Measurements from ENCODE around the gene LPCAT1.

Gene LPCAT1

DNA sequence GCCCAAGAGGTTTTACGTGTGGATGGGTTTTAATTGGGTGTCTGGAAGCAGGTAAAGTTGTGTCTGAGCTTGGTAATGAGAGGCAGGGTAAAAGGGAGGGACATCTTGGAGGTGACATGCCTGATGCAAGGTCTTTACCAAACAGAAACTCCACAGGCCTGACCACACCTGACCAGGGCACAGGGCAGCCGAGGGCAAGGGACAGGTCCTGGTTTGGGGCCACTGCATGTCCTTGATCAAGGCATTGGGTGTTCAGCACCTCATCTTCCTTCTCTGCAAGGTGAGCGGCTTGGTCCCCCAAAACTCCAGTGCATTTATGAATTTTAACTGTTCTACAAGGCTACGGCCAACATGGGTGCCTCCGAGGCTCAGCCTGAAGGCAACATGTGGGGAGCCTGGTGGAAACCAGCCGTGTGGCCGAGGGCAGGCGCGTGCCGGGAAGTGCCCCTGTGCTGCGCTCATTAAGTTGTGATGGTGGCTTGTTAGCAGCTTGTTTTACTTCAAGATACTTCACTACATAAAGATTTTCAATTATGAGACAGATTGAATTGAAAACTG lies 30.7 kb upstream of the LPCAT1 start:
- no peak for DNase-seq (ENCODE audit: low read depth)

DNA sequence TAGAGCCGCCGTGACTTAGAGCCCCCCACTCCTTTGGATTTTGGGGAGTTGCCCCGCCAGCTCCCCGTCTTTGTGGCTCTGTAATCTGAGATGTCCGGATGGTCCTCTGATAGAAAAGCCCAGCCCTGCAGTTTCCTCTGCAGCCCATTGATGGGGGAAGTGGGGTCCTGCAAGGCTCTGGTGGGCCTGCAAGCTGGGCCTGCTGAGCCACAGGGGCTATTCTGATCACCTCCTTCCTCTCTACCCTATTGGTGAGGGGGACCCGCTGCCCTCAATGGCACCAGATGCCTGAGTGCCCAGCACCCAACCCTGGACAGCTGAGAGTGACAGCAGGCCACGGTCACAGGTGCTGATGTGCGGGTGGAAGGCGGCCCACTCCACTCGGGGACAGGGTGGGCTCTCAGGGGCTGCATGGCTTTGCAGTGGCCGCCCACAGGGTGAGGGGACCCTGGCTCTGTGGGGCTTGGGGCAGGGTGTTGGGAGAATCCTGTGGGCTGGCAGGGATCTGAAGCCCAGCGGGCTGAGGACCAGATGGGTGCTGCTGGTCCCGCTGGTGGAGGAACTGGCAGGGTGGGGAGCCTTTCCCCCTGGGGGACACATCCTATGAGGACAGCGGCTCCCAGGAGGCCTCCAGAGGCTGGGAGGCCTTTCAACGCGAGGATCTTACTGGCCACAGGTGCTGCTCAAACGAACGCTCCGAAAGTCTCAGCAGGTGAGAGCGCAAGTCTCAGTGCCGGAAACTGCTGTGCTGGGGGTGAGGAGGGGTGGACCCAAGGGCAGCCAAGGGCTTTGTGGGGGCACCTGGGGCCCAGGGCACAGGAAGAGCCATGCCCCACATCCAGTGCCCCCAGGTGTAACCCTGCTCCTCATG lies 30.0 kb upstream of the LPCAT1 start:
- DNase-seq (ENCODE audit: low read depth), result no peak

DNA sequence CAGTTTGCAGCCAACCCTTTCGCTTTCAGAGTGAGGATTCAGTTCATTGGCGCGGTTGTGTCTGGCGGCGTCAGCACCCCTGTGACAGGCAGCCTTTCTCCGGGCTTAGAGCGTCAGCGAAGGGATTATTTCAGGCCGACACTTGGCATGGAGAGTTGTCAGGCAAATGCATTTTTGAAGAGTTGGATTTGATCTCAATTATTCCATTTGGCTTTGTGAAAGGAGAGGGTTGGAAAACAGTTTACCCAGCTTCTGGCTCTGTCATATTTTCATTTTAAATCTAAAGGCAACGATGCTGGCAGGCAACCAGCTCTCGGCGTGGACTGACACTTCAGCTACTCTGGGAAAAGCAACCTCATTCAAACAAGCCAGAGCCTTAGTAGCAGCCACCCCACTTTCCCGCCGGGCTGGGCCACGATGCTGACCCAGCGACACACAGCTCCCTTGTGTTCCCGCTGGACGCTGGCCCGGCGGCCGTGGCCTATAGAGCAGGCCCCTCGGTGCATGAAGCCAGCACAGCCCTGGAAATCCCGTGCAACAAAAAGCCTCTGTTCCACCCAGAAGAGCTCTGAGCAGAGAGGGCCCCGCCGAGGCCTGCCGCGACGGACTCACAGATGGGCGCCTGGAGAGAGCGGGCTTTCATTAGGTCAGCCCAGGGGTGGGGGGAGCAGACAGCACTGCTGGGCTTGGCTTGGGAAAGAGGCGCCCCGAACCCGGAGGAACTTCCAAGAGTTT lies 28.9 kb upstream of the LPCAT1 start:
- no peak for DNase-seq (ENCODE audit: low read depth)

DNA sequence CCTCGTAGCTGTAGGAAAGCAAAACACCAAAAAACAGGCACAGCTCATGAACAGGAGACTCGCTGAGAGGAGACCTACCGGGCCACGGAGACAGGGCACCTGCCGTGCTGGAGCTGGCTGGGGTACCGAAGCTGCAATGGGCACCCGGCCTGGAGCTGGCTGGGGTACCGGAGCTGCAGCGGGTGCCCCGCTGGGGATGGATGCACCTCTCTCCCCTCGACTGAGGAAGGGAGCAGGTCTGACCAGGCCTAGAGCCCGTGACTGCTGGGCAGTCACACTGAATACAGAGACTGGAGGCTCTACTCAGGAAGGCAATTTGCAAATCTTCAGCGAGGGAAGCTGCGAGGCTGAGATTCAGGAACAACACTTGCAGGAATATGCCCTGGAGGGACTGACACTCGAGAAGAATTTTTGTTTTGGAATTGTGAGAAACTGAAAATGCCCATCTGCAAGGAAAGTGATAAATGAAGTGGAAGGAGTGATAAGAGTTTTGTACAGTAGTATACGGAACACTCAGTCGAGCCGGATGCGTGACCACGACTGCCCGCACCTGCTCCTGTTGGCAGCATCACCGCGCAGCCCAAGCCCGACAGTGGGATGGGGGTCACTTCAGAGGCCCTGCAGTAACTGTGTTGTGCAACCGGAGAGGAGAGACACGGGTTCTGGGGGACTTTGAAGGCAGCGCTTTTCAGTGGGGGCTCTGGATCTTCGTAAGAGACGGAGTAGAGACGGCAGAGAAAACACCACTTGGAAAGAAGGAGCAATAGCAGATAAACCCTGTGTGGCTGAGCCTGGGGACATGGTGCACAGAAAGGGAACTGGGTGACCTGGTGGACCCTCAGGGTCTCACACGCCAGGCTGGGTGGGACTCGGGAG lies 27.9 kb upstream of the LPCAT1 start:
- no peak for DNase-seq (ENCODE audit: low read depth)

DNA sequence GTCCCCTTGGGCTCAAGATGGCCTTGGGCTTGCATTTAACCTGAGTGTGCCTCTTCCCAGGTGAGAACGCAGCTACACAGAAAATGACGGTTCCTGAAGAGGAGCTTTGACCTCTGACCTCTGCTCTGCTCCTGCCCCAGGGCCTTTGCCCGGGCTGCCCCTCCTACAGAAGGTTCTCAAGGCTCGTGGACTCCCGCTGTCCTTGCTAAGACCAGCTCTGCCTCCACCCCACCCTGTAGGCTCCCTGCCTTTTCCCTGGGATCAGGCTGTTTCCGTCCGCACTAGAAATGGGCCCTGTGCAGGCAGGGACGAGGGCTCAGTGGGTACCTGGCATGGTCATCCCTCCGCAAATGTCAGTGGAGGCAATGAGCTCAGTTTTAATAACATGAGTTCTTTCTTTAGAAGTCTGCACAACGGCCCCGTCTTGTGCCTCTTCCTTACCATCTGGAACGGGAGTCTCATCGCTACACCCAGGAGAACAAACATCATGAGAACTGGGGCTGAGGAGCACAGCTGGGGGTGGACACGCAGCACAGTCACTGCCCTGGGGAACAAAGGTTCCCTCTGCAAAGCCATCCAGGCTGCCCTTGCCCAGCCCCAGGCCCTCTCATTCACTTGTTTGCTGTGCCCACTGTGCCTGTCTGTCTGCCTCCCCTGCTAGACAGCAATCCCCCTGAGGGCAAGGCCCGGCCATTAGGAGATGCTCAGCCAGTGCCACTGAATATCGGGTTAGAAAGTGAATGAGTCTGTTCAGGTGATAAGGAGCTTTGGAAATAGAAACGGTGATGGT lies 26.7 kb upstream of the LPCAT1 start:
- no peak for DNase-seq (ENCODE audit: low read depth)

DNA sequence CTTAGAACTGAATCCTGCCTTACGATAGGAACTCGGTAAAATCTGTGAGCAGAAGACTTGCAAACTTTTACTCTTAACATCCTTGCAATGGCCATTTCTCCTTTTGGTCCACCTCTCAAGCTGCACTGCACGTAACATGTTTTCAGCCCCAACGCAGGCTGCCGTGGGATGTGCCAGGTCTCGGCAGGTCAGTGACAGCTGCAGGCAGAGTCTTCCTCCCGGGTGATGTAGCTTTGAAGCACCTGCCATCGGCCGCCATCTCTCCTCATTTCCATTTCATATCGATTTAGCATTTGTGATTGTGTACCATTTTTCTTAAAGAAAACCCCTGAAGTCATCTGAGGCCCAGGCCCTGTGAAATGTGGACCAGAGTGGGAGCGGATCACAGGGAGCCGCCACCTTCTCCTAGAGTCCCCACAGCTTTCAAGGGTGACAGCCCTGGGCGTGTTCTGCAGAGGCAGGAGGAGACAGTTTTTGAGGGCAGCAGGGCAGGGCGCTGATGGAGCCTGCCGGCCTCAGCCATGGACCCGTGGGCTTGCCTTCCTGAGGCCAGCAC lies 25.8 kb upstream of the LPCAT1 start:
- DNase-seq (ENCODE audit: low read depth), result no peak

DNA sequence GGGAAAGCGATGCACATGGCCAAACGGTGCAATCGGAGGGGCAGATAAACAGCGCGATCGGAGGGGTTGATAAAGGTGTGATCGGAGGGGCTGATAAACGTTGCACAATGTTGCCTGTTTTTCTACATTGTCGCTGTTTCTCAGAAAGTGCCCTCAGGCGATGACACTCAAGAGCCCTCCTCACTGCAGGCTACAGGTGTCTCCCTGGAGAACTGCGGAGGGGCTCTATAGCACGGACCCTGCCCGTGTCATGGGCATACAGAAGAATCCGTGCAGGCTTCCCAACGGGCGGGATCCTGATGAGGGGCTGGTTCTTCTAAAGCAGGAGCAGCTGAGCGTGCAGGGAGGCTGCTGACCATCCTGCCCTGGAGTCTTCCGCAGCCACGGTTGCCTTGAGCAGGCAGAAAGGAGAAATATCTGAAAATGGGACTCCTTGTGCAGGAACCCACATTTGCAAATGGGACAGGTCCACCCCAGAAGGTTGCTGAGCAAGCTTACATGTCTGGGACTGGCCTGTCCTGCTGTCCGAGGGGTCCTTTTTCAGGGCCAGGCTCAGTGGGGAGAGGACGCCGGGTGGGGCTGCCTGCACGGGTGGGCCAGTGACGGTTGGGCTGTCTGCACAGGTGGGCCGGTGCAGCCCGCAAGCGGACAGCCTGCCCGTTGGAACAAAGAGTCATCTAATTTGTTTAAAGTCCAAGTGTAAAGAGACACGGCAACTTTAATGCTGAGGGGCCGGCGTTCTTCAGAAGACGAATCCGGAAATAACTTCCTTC lies 25.1 kb upstream of the LPCAT1 start:
- DNase-seq (ENCODE audit: low read depth), result no peak

DNA sequence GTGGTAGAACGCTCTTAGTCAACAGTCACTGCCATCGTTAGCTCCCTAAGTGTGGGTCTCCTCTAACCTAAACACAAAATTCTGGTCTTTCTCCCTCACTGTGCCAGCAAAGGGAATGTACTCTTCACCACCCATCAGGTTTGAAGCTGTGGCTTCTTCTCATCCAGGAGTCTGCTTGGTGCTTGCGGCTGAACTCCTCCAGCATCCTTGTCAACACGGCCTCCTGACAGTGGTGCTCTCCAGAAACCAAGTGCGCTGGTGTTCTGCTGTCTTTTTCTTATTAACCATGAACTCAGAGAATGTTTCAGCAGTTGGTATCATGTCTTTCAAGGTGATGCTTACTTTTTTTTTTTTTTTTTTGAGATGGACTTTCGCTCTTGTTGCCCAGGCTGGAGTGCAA lies 23.9 kb upstream of the LPCAT1 start:
- no peak for DNase-seq (ENCODE audit: low read depth)

DNA sequence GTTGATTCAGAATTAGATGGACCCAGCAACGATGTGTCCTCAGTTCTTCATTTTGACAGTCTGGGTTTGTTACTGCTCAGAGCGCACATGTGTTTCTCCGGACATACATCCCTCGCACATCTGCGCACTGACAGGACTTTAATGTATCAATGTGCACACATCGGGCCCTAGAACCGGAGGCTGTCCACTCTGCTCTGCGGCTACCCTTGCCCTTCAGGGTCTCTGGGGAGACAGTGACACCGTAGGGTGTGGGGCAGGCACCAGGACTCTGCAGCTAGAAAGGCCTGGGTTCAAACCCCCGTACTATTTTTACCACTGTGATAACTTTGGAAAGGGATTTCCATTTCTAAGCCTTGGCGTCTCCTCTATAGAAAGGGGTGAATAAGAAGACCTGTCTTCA lies 23.5 kb upstream of the LPCAT1 start:
- no peak for DNase-seq (ENCODE audit: low read depth)

DNA sequence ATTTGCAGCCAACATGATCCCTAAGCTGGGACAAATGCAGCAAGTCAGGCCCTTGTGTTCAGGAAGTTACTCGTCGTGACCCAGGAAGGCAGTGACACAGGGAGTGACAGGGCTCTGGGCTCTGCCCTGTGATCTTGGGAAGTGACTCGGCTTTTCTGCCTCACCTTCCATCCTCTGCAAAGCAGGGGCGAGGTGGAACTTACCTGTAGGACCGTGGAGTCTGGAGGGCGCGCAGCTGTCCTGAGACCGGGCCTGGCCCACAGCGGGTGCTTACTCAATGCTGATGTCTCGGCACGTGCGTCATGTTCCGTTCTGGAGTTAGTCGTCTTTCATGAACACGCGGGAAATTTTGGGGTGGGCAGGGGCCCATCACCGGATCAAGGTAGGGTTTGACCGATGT lies 22.8 kb upstream of the LPCAT1 start:
- no peak for DNase-seq (ENCODE audit: low read depth)

DNA sequence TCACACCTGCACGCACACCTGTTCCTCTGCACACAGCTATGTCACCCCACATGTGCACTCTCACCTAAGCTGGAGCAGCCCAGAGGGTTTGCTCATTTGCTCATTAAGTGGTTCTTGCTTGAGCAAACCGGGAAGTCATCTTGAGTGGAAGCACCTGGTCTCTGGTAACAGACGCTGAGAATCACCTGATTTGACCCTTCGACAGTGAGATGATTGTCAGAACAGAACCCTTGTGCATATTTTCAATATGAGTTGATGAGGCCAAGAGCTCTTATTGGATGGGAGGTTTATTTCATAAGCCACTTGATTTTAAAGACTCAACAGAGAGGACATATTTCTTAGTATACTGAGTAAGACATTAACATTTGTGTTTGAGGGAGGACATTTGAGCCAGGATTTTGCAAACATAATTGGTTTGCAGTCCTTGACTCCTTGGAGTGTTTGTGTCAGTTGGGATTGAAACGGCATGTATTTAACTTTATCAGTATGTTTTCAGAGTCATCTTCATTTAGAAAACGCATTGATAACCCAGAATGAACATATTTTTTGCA lies 22.1 kb upstream of the LPCAT1 start:
- no peak for DNase-seq (ENCODE audit: low read depth)

DNA sequence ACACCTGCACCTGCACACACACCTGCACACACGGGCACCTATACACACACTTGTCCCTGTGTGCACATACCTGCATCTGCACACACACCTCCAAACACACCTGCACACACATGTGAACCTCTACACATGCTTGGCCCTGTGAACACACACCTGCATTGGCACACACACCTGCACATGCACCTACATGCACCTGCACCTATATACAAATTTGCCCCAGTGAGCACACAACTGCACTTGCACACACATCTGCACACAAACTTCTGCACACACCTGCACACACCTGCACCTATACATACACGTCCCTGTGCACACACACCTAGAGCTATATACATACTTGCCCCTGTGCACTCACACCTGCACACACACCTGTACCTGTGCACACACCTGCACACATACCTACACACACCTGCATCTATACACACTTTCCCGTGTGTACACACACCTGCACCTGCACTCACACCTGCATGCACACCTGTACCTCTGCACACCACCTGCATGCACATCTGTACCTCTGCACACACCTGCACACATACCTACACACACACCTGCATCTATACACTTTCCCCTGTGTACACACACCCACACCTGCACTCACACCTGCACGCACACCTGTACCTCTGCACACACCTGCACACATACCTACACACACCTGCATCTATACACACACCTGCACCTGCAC lies 21.5 kb upstream of the LPCAT1 start:
- no peak for DNase-seq (ENCODE audit: low read depth)

DNA sequence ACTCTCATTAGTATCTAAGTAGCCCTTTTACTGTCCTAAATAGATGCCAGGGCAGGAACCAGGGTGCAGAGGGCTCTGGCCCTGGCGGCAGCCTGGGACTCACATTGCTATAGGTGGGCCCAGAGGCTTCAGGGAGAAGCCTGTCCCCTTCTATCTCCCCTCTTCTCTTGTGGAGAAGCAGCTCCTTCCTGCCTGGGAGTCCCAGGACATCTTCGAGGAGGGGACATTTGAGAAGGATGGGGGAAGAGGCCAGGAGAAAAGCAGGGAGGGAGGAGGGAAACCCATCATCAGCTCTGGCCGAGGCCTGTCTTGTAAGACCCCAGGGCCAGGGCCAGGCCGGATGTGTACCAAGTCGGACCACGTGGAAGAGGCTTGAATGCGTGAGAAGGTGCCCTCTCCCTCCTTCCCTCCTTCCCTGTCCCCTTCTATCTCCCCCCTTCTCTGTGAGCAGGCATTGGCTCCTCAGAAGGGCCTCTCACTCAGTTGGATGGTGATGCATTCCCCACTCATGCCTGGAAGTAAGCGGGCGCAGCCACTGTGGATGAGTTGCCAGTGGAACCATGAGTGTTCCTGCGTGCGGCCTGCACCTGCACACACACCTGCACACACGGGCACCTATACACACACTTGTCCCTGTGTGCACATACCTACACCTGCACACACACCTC lies 20.7 kb upstream of the LPCAT1 start:
- DNase-seq (ENCODE audit: low read depth), result no peak

DNA sequence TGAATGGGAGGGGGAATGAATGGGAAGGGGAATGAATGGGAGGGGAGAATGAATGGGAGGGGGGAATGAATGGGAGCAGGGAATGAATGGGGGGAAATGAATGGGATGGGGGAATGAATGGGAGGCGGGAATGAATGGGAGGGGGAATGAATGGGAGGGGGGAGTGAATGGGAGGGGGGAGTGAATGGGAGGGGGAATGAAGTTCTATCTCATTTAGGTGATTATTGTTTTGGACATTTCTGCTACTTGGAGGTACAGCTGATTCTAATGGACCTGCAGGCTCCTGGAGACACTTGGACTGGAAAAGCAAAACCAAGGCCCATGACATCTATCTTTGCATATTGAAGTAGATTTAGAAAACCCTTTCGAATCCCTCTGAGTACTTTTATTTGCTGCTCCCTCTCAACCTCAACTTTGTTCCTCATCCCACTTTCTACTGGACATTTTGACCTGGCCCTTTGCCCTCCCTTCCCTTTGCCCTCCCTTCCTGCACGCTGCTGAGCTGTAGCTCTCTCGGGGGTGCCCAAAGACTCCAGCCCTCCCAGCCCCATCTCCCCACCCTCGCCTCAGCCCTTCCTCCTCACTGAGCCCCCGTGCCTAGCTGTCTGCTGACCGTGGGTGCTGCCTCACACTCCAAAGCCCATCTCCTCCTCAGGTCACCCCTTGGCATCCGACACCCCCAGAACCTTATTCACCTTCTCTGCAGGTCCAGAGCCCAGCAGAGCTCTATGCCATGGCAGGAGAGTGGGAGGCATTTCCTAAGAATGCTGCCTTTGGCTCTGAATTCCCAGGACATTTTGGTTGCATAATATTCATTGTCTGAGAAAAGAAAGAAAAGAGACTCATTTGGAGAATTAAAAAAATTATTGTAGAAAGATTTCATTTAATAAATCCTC lies 19.9 kb upstream of the LPCAT1 start:
- no peak for DNase-seq (ENCODE audit: low read depth)

DNA sequence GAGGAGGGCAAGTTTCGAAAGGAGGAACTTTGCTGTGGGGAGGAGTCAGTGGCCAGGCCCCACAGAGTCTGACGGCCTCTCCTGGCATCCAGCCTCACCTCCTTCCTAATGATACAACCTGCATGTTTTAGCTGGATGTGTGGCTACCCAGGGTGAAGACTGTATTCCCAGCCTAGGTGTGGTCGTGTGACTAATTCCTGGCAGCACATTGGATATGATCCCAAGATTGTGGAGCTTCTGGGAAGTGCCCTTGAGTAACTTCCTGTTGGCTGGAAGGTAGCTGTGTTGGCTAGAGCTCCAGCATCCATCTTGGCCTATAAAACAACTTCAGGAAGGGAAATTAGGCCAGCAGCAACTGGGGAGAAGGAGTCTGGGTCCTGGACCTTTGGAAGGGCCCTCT lies 19.0 kb upstream of the LPCAT1 start:
- DNase-seq (ENCODE audit: low read depth), result no peak

DNA sequence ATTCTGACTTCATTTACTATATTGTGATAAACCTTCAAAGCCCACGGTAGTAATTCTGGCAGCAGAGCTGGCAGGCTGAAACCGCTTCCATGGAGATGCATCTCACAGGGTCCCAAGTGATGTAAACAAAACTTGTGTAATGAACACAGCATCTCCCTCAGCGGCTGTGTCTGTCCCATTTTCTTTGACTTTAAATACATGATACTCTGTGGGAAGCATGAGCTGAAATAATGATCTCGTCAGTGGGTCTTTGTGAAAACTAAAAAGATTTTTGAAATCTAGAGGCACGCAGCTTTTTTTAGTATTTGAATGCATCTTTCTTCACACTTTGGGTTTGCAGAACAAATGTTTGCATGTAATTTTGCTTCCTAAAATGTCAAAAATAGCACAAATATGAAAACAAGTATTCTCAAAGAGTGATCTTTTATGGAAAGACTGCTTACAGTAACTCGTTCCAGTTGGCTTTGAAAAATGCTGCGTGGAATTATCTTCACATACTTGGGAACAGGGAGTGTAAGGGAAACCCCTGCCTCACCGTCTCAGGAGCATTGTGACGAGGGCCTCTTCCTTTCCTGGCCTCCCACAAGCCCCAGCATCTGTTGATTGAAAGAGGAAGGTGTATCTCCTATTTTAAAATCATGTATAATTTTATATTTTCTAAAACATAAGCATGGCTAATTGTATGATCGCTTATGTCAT lies 18.1 kb upstream of the LPCAT1 start:
- no peak for DNase-seq (ENCODE audit: low read depth)
